Measurements from ENCODE around the gene SOCS1. TPM values are rescaled to one million over a fixed set of nuclear protein-coding genes. Genes with fewer than 3 reads are reported as not detected.

Gene SOCS1
- total RNA-seq, 1 donor from 2014 or later, result 1.5 TPM

- H3K4me3 ChIP-seq (ENCODE audit: low read depth, low read length), result no peak overlapping the region
- no peak for TF ChIP-seq CTCF (conservative IDR thresholded peaks at IDR 0.05; ENCODE audit: low read depth, low read length)
- no peak for DNase-seq (ENCODE audit: low read depth)
These were observed 20.9 kb downstream of the SOCS1 start for GRCh38 chr16:11234884-11235702.

- DNase-seq (ENCODE audit: low read depth), result no peak
- TF ChIP-seq CTCF (conservative IDR thresholded peaks at IDR 0.05; ENCODE audit: low read depth, low read length), result no peak
- H3K4me3 ChIP-seq (ENCODE audit: low read depth, low read length), result no peak overlapping the region
These were observed 22.2 kb downstream of the SOCS1 start for GRCh38 chr16:11233727-11234376.

DNA sequence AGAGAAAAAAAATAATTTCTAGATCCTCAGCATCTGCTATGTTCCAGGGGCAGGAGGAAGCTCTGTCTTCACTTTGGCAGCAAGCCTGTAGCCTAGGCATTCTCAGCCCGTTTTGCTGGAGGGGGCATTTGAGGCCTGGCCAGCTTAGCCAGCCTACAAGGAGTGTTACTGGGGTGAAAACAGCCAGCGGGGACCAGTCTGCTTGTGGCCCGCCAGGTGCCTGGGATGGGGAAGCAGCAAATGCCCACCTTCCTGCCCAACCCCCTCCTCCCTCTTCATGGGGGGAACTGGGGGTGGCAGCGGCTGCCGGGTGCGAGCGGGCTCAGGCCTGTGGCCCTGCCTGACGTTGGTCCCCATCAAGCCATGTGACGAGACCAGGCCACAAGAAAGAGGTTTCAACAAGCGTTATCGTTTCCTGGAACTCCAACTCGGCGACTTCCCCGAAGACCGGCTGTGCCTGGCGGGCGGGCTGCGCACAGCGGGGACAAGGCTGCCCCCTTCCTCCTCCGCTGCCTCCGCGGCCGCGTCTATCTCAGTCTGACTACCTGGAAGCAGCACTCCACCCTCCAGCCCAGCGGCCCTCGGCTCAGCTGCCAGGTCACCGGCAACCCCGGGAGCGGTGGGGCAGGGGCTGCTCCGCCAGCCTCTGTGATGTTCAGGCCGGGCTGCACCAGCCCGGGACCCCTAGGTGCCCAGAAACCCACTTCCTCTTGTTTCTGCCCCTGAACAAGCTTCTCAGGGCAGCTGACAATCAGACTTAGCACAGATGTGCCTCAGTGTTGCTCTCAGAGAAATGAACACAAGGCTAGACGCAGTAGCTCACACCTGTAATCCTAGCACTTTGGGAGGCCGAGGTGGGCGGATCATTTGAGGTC lies 22.9 kb downstream of the SOCS1 start:
- DNase-seq (ENCODE audit: low read depth), result no peak
- TF ChIP-seq CTCF (conservative IDR thresholded peaks at IDR 0.05; ENCODE audit: low read depth, low read length), result no peak
- H3K4me3 ChIP-seq (ENCODE audit: low read depth, low read length), result no peak overlapping the region

- no peak for TF ChIP-seq CTCF (conservative IDR thresholded peaks at IDR 0.05; ENCODE audit: low read depth, low read length)
- H3K4me3 ChIP-seq (ENCODE audit: low read depth, low read length), result no peak overlapping the region
- no peak for DNase-seq (ENCODE audit: low read depth)
These were observed 23.6 kb downstream of the SOCS1 start for GRCh38 chr16:11232302-11232851.

- DNase-seq (ENCODE audit: low read depth), result no peak
- H3K4me3 ChIP-seq (ENCODE audit: low read depth, low read length), result no peak overlapping the region
- no peak for TF ChIP-seq CTCF (conservative IDR thresholded peaks at IDR 0.05; ENCODE audit: low read depth, low read length)
These were observed 24.5 kb downstream of the SOCS1 start for GRCh38 chr16:11231367-11231970.

DNA sequence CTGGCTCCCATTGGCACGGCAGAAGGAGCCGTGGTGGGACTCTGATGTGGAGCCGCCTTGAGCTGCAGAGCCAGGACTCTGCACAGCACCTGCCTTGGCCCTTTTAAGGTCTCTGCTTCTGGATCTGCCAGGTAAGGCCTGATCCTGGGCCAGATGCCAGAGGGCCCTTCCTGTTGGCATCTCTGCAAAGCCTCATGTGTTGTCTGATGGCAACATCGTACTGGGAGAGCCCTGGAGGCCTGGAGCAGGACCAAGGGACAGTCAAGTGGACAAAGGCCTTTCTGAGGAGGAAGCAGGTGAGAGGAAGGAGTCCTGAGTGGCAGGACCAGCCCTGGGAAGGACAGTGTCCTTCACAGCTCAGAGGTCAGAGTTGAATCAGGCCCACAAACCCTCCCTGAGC lies 26.1 kb downstream of the SOCS1 start:
- no peak for DNase-seq (ENCODE audit: low read depth)
- no peak for TF ChIP-seq CTCF (conservative IDR thresholded peaks at IDR 0.05; ENCODE audit: low read depth, low read length)
- H3K4me3 ChIP-seq (ENCODE audit: low read depth, low read length), result no peak overlapping the region

Measured in epithelial cell of proximal tubule (primary cell).